HFFc6 (cell line): ENCODE results near the gene ADK. TPM values are rescaled to one million over a fixed set of nuclear protein-coding genes. Genes with fewer than 3 reads are reported as not detected.
A peak's percentile ranks its signal among the peaks of the same experiment; 100 is the strongest.

Source experiments
- DNase-seq: peaks from one replicate; pipeline ENCODE4 v3.0.0-alpha.2; 2018
- H3K27ac Mint-ChIP-seq: 2 replicates; pipeline ENCODE4 v1.8.0; 2020; ENCODE audit warnings: mild to moderate bottlenecking, mixed read lengths
- H3K27me3 Mint-ChIP-seq: 2 replicates; pipeline ENCODE4 v1.8.0; 2021; ENCODE audit warnings: mild to moderate bottlenecking, moderate library complexity, mixed read lengths; ENCODE audit not compliant: insufficient read depth
- H3K36me3 Mint-ChIP-seq: 2 replicates; pipeline ENCODE4 v1.8.0; 2021; ENCODE audit warnings: low read depth, mixed read lengths
- H3K4me1 Mint-ChIP-seq: 2 replicates; pipeline ENCODE4 v1.8.0; 2020; ENCODE audit warnings: low read depth, mixed read lengths
- H3K4me3 Mint-ChIP-seq: 2 replicates; pipeline ENCODE4 v1.8.0; 2020; ENCODE audit warnings: mild to moderate bottlenecking, moderate library complexity, mixed read lengths
- H3K9me3 Mint-ChIP-seq: 2 replicates; pipeline ENCODE4 v1.8.0; 2020; ENCODE audit warnings: mild to moderate bottlenecking, mixed read lengths
- total RNA-seq, 6 experiments: library from RNA; stranded (reverse); fragmentation: NEBNext Ultra II Directional; extraction: Animal tissue kit (Norgen Biotek cat#: 25700); gene quantifications; 2 replicates in 1 of 6; 3 replicates in 5 of 6; pipeline ENCODE4 v1.2.3, GENCODE V29; 2021
- TF ChIP-seq, protein P1 (sequence below): fragments of 200-600 bp; sonication (generic); IDR thresholded peaks from 2 replicates; pipeline ENCODE4 v1.5.0; 2021; ENCODE audit warnings: antibody characterized with exemption, mild to moderate bottlenecking

The ADK gene
- total RNA-seq, 6 experiments from 2014 or later = 74.1 to 97.6 (median 86.0) TPM

DNA sequence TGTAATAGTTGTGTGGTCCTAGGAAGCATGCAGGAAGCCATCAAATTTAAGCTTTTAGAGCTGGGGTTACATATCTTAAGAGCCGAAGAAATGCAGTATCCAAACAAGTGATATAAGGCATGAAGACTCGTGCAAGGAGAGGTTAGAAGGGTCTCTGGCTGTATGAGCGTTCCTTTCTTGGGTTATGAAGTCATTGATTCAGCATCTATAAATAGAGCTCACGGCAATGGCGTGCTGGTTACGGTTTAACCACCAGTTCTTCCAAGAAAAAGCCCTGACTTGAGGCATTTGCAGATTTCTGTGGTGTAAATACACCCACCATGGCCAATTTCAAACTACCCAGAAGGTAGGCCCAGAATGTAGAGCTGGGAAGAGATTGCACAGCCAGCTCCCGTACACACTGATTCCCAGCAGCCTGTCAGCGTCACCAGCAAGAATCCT is 603.4 kb downstream of the ADK start:
- TF ChIP-seq, protein P1, sequence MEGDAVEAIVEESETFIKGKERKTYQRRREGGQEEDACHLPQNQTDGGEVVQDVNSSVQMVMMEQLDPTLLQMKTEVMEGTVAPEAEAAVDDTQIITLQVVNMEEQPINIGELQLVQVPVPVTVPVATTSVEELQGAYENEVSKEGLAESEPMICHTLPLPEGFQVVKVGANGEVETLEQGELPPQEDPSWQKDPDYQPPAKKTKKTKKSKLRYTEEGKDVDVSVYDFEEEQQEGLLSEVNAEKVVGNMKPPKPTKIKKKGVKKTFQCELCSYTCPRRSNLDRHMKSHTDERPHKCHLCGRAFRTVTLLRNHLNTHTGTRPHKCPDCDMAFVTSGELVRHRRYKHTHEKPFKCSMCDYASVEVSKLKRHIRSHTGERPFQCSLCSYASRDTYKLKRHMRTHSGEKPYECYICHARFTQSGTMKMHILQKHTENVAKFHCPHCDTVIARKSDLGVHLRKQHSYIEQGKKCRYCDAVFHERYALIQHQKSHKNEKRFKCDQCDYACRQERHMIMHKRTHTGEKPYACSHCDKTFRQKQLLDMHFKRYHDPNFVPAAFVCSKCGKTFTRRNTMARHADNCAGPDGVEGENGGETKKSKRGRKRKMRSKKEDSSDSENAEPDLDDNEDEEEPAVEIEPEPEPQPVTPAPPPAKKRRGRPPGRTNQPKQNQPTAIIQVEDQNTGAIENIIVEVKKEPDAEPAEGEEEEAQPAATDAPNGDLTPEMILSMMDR = no peak
- no peak for DNase-seq
- peaks cover 19% of the 10 kb centered on the region for H3K4me1 Mint-ChIP-seq

GRCh38 chr10:74755273-74755672 is 604.3 kb downstream of the ADK start:
- peaks cover 22% of the 10 kb centered on the region for H3K4me1 Mint-ChIP-seq
- peaks cover 7% of the 10 kb centered on the region for H3K27me3 Mint-ChIP-seq
- H3K4me3 Mint-ChIP-seq = no peak overlapping the region

More for the DNA sequence above, 603.4 kb downstream of the ADK start:
- peaks cover 8% of the 10 kb centered on the region for H3K27me3 Mint-ChIP-seq
- no peaks in the 10 kb centered on the region for H3K9me3 Mint-ChIP-seq
- no peak overlapping the region for H3K27ac Mint-ChIP-seq
- H3K4me3 Mint-ChIP-seq = 0 out of 2 replicates have a peak overlapping the region, but pooled peaks have one; percentile 69
- H3K36me3 Mint-ChIP-seq = no peaks in the 10 kb centered on the region

More at GRCh38 chr10:74755273-74755672, 604.3 kb downstream of the ADK start:
- no peak for DNase-seq
- TF ChIP-seq, protein P1 = no peak
- Mint-ChIP-seq H3K27ac (no peak overlapping the region), H3K36me3 (no peaks in the 10 kb centered on the region), H3K9me3 (no peaks in the 10 kb centered on the region)

Other genes starting within 250 kb of the ADK start
- 10 to 100 TPM; 14.0 to 25.5 (median 24.0) TPM for gene PLAU, start 240.1 kb upstream of the ADK start, total RNA-seq
- 100 to 1,000 TPM; 366 to 443 (median 406) TPM for gene VCL, start 153.1 kb upstream of the ADK start, total RNA-seq
- 10 to 100 TPM; 41.4 to 51.5 (median 47.0) TPM for gene AP3M1, start 393 bp upstream of the ADK start, total RNA-seq